AML-193 (cell line): ENCODE measurements around the gene CAMKK2.
A peak's percentile ranks its signal among the peaks of the same experiment; 100 is the strongest.
"Not testable (repeated sequence)": the region's sequence is repeated elsewhere in the genome, so short reads cannot be mapped to it uniquely, and the experiment has no call there.

ENCODE experiments used
- DNase-seq, 2 experiments: peaks; one replicate each; lab custom pipeline; 2025; lab: John Stamatoyannopoulos, UW

The CAMKK2 gene

DNA sequence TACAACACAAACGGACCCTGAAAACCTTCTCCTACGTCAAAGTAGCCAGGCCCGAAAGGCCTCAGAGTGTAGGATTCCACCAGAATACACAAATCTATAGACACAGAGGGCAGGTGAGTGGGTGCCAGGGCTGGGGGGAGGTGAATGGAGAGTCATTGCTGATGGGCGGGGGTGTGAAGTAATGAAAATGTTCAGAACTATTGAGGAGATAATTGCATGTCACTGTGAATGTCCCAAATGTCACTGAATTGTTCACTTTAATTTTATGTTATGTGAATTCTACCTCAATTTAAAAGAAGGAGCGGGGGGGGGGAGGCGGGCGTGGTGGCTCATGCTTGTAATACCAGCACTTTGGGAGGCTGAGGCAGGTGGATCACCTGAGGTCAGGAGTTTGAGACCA is 50.6 kb downstream of the CAMKK2 start:
- DNase-seq = no peak

DNA sequence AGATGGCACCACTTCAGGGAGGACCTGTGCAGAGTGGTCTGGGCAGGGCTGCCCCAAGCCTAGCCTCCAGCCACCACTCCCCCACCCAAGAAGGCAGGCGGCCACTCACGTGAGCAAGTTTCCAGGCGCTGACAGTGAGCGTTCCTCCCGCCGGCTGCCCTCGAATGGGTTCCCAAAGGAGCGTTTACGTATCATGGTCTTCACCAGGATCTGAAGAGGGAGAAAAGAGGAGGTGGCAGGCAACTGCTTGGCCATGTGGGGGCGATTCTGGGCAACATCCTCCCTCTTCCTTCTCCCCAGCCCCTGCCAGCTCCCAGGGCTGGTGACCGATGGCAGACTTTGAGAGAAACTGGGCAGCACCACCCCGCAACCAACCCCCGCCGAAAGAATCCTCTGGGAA is 51.5 kb downstream of the CAMKK2 start:
- DNase-seq = no peak

DNA sequence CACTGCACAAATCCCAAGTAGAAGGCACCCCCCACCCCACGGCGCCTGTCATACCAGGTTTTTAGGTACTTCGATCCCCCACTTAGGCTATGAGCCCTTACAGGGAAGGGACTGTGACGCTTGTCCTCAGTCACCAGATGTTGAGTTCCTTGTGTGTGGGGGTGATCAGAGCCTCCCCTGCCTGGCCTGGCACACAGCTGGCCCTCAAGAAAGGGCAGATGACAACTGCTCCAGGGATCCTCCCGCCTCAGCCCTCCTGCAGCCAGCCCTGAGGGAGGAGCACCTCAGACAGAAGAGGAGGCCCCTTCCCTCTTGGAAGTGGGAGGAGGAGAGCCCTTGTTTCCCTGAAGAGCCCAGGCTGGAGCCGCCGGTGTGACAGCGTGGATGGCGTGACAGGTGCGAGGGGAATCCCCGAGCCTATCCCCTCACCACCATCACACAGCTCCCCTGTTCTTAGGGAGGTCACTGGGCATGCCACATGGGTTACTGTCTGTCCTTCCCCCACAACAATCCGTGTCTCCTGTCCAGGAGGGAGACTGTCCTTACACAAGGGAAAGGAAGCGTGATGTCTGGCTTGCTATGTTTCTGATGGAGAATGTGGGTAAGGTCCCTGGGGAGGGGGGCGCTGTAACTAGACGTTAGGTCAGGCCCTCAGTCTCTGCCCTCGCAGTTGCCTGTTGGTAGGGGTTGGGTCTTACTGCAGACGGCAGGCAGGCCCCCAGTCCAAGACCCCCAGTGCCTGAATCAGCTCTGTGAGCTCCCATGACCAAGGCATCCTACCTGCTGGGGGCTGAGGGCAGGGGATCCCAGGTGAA is 55.1 kb downstream of the CAMKK2 start:
- no peak for DNase-seq

DNA sequence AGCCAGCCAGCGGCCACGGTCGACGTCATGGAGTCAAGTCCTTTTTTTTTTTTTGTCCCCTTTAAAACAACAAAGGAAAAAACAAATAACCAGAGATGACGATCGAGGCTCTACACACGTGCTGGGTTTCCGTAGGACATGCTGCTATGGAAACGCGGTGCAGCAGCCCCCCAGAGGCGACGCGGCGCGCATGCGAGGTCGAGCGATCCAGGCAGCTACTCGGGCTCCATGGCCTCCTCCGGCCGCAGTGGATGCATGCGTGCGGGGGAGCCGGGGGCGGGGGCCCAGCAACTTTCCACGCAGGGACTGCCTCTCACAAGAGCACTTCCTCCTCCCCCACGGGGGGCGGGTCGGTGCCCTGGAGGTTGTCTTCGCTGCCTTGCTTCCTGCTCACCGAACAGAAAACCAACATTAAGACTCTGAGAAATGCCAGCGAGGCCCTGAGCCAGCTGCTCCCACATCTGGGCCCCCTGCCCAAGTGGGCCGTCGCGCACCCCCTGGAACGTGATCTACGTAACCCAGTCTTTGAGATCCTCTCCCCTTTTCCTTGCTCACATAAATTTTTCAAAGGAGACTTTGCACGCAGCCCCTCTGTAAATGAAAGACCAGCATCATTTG is 55.9 kb downstream of the CAMKK2 start:
- peak in 1 of 2 experiments; percentile 15 for DNase-seq

DNA sequence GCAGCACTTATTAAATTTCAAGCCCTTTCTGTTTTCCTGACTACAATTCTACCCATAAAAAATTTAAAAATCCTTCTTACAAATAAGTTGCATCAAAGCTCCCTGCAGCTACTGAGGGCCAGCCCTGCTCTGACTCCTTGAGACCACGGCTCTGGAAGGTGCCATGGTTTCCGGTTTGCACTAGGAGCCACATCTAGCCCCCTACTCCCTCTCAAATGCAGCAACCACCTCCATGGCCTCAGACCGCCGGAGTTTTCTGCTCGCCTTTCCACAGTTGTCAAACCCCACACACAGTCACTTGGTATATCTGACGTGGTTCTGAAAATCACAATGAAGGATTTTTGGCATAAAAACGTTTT is 56.5 kb downstream of the CAMKK2 start:
- DNase-seq = no peak

DNA sequence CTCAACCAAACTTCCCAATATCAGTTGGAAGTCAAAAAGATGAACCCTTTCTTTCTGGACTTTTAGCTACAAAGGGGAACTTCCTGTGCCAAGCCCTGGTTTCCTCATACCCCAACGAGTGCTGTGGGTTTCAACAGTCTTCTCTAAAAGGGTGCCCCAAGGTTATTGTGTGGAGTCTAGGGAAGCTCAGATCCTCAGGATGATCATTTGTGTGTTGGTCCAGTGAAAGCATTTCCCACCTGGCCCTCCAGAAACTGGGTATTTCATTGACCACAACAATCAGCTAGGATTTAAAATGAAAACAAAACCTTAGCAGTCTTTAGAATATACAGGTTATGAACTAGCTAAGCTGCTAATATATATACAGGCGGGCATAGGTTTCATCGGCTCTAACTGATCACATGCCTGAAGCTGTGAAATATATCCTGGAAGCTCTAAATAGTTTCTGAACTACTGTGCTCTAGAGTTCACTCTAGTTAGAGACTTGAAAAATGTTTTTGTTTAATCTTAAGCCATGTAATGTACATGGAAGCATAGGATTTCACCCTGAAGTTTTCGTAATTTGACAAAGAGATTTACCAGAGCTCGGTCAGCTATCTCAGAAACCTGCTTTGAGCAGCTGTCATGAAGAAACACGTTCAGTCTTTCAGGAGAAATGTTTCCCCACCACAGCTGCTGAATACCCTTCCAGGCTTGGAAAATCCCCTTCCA is 57.0 kb downstream of the CAMKK2 start:
- DNase-seq = peak; percentile 82 to 87

DNA sequence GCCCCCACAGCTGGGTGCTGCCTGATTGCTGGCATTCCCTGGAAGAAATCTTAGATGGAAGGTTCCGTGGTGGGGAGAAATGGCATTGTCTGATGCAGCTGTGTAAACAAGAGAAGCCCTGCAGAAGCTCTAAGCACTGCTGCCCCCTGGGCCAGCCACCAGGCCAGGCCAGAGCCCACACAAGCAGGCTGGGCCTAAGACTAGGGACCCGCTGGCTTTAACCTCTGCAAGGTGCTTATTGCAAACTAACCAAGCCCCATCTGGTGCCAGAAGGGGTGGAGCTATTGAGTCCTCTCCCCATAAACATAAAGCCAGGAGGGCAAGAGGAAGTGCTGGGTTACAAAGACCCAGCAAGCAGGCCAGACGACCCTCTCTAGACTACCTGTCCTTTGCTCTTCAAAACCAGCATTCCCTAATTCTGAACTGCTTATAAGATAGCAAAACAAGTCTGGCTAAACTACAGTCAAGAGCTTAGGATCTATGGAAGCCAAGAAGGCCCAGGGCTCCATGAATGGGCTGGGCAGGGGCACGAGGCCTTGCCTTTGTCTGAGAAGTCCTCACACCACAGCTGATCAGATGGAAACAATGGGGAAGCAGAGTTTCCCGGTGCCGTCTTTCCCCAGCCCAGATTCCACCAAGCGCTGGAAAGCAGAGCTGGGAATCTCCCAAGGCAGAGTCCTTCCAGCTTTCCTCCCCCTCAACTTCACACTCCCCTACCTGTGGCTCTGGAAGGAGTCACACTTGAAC is 57.7 kb downstream of the CAMKK2 start:
- peak; percentile 12 to 14 for DNase-seq

DNA sequence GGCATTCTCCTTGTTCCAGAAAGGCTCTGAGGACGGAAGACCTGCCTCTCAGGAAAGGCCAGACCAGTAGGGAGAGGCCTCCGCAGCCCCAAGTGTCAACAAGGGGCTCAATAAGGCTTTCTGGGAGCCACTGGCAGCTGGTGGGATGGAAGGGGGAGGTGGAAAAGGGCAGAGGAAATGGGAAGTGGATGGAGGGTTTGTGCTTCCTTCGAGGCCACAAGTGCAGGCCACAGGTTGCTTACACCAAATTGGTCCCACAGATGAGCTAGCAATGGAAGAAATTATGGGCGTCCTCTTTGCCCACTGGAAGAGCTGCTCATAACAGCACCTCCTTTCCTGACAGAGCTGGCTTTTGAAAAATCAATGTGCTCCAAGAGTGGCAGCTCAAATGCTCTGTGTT is 58.4 kb downstream of the CAMKK2 start:
- DNase-seq = no peak

DNA sequence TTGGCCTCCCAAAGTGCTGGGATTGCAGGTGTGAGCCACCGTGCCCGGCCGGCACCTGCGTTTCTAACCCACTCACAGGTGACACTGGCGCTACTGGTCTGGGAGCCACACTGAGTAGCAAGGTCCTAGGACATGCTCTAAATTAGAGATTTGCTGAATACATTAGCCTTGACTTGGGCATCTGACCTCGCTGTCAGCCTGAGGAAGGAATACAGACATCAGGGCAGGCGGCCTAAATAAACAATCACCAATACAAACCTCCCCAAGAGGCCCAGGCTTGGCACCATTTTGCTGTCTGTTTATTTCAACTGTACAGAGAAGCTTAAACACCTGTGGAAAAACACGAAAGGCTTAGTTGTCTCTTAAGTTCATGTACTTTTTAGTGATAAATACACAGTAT is 59.1 kb downstream of the CAMKK2 start:
- no peak for DNase-seq

DNA sequence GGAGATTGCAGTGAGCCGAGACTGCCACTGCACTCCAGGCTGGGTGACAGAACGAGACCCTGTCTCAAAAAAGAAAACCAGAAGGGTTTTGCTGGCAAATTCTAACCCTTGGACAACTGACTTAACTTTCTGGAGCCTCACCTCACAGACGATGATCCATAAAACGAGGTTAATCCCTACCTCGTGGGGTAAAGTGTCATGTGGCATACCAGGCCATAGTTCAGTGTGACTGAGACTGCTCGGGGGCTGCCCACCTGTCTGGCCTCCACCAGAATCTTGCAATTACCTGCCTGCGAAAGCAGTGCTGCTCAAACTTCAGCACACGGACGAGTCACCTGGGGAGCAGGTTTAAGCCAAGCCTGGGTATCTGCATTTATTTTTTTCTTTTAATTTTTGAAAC is 59.7 kb downstream of the CAMKK2 start:
- DNase-seq = no peak

DNA sequence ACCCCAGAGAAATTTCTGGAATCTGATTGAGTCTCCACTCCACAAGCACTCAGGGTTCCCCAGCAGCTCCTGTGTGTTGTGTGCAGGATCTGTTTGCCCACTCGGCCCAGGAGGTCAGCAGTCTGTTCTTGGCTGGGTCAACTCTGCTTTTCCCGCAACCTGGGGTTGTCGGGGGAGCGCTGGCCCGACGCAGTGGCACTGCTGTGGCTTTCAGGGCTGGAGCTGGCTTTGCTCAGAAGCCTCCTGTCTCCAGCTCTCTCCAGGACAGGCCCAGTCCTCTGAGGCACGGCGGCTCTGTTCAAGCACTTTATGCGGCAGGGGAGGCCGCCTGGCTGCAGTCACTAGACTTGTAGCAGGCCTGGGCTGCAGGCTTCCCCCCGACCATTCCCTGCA is 62.9 kb downstream of the CAMKK2 start:
- DNase-seq = no peak

DNA sequence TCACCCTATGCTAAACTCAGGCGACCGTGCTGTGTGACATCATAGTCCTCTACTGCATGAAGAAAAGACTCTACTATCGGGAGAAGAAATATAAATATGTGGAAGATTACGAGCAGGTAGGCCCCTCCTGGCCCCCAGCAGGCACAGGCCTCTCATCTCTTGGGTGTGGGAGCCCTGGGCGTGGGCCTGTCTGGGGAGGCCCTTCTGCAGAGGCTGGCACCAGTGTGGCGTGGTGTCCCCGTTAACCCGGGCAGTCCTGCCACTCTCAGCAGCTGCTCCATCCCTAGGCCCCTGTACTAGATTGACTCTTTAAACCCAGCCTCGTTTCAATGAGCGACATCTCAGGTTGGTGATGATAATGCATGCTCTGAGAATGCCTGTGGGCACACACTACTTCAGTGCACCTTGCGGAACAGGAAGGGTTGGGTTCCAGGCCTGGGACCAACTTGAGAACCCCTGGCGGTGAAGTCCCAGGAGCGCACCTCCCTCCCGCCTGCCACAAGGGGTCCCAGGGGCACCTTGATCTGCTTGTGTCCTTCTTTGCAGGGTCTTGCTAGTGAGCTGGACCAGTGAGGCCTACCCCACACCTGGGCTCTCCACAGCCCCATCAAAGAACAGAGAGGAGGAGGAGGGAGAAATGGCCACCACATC is 63.4 kb downstream of the CAMKK2 start:
- no peak for DNase-seq

DNA sequence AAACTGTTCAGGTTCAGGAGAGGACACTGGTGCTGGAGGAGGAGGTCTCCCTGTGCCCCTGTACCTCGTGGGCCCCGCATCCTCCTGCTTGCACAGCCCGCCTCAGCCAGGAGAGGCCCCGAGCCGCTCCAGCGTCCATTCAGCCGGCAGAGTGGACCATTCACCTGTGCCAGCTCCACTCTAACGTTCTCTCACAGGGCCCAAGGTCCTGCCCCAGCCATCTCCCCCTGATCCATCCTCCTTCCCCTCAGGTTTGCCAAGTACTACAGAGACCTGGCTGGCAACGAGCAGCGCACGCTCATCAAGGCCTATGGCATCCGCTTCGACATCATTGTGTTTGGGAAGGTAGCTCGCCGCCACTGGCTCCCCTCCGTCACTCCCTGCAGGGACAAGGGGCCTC is 64.3 kb downstream of the CAMKK2 start:
- no peak for DNase-seq

DNA sequence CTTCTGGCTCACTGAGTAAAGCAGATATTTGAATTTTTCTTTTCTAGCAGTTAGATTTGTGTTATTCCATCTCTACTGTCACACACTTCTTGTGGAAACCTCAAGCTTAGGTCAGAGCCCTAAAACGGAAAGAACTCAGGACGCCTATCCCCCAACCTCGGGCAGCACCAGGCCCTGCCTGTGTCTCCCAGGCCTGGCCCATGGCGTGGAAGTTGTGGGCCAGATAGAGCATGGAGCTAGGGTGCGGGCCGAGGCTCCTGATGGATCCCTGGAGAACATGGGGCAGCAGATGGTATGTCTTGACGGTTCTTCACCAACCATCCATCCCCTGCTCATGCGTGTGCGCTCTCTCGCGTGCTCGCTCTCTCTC is 66.0 kb downstream of the CAMKK2 start:
- DNase-seq = no peak

DNA sequence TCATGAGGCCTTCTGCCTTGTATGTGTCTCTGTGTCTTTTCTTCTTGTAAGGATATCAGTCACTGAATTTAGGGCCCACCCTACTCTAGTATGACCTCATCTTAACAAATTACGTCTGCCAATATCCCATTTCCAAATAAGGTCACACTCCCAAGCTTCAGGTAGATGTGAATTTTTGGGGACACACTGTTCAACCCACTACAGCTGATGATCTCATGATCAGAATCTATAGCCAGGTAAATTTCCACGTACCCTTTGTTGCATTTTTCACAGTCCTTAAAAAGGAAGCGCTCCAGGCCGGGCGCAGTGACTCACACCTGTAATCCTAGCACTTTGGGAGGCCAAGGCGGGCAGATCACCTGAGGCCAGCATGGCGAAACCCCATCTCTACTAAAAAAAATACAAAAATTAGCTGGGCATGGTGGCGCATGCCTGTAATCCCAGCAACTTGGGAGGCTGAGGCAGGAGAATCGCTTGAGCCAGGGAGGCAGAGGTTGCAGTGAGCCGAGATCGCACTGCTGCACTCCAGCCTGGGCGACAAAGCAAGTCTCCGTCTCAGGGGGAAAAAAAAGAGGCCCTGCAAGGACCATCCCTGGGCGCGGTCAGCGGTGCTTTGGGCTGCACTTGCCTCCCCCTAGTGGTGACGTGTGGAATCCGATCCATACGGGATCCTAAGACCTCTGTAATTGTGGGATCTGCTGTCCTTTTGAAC is 66.5 kb downstream of the CAMKK2 start:
- peak in 1 of 2 experiments; percentile 18 for DNase-seq

DNA sequence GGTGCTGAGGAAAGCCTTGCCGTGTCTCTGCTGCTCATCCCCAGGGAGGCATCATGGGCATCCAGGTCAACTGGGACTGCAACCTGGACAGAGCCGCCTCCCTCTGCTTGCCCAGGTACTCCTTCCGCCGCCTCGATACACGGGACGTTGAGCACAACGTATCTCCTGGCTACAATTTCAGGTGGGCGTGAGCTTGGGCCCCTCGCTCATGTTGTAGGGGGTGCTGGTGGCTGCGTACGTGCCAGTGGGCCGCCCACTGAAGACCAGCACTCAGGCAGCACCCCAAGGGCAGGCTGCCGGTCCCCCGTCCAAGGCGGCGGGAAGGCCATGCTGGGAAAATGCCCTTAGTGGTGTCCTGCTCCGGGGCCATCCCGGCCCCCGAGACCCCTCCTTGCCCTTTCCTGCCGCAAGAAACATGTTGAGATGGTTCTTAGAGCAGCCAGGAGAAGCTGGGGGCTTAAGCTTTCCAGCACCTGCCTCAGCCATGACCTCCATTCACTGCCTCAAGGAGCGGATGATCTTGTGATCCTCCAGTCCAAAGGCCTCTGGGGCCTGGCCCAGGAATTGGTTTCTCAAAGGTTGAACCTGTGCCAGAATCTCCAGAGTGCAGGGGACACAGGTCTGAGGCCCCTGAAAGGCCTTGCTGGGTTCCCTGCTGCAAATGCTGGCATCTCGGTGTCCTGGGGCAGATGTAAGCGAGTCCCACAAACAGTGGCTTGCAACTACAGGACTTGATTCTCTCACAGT is 67.4 kb downstream of the CAMKK2 start:
- DNase-seq = no peak

DNA sequence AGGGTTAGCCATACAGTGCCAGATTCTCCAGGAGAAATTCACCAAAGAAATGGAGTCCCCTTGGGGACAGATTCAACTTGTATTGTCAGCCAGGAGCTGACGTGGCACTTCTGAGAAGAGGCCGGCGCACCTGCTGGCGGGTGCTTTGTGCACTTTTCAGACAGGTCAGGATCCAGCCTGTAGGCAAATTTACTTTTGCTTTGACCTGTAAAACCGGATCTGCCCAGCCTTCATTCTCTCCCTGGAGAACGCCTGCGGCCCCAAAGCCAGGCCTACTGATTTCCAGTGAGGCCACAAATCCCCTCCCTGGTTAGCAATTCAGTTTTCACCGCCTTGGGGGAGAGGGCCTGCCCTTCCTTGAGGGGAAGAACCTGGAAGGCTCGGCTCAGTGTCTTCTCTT is 69.2 kb downstream of the CAMKK2 start:
- DNase-seq = no peak

DNA sequence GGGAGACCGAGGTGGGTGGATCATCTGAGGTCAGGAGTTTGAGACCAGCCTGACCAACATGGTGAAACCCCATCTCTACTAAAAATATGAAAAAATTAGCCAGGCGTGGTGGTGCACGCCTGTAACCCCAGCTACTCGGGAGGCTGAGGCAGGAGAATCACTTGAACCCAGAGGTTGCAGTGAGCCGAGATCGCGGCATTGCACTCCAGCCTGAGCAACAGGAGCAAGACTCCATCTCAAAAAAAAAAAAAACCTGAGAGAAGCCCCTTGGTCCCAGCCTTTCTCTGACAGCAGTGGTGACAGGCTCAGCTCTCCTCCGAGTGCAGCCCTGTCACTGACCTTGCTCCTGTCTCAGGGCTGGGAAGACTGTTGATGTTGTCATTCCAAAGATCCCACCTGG is 69.6 kb downstream of the CAMKK2 start:
- not testable (repeated sequence) for DNase-seq

DNA sequence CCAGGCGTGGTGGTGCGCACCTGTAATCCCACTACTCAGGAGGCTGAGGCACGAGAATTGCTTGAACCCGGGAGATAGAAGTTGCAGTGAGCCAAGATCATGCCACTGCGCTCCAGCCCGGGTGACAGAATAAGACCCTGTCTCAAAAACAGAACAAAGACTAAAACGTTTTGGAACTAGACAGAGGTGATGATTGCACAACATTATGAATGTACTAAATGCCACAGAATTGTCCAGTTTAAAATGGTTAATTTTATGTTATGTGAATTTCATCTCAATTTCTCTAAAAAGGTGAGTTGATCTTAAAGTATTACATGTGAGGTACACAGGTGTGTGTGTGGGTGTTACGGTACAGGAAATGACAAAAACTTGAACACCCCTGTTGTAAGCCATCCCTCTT is 70.1 kb downstream of the CAMKK2 start:
- DNase-seq = no peak

DNA sequence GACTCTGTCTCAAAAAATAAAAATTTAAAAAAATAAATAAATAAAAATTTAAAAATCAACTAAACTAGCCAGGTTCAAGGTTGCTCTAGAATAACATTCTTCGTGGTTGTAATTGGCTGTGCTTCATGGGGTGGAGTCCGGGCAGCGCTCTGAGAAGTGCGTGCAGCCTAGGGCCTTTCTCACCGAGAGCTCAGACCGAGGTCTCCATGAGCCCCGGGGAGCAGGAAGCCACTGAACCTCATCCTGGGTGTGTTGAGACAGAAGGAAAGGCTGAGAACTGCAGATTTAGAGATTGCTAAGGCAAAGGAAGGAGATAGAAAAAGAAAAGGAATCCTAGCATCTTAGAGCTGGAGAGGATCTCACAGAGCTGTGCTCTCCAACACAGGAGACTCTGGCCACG is 71.9 kb downstream of the CAMKK2 start:
- no peak for DNase-seq
